ENCODE measurements around the gene OCIAD1. TPM values are rescaled to one million over a fixed set of nuclear protein-coding genes. Genes with fewer than 3 reads are reported as not detected.
"Not testable (repeated sequence)": the region's sequence is repeated elsewhere in the genome, so short reads cannot be mapped to it uniquely, and the experiment has no call there.

Gene OCIAD1
- total and polyA plus RNA-seq, 12 donors, result 97.7 to 403 (median 171) TPM

DNA sequence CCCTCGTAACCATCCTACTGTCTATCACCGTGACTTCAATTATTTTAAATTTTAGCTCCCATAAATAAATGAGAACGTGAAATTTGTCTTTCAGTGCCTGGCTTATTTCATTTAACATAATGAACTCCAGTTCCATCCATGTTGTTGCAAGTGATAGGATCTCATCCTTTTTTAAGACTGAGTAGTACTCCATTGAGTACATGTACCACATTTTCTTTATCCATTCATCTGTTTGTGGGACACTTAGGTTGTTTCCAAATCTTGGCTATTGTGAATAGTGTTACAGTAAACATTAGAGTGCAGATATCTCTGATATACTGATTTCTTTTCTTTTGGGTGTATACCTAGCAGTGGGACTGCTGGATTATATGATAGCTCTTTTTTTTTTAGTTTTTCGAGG is 32.8 kb downstream of the OCIAD1 start:
- Histone ChIP-seq H3K4me3 (no peak overlapping the region), H3K27me3 (no peaks in the 10 kb centered on the region), H3K9me3 (replicated peaks in 1 of 3) (no peaks in the 10 kb centered on the region), H3K36me3 (replicated peaks in 1 of 2) (no peaks in the 10 kb centered on the region), H3K4me1 (replicated peaks in 1 of 2) (no peaks in the 10 kb centered on the region), H3K27ac (no peak overlapping the region)
- intact Hi-C loops (cut with DNase I), result no loop called here
- DNase-seq, result no peak
- no peak for TF ChIP-seq CTCF (IDR thresholded peaks at IDR 0.05)
- TF ChIP-seq POLR2A (IDR thresholded peaks at IDR 0.05), result no peak
- 87 to 92% (median 89%) methylated on average over 4 of the region's 4 CpGs for WGBS, 4 donors

DNA sequence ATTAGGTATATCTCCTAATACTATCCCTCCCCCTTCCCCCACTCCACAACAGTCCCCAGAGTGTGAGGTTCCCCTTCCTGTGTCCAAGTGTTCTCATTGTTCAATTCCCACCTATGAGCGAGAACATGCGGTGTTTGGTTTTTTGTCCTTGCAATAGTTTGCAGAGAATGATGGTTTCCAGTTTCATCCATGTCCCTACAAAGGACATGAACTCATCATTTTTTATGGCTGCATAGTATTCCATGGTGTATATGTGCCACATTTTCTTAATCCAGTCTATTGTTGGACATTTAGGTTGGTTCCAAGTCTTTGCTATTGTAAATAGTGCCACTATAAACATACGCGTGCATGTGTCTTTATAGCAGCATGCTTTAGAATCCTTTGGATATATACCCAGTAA is 33.8 kb downstream of the OCIAD1 start:
- DNase-seq; H3K27me3 ChIP-seq; H3K4me3 ChIP-seq; H3K4me1 ChIP-seq (replicated peaks in 1 of 2); H3K36me3 ChIP-seq (replicated peaks in 1 of 2); H3K27ac ChIP-seq; H3K9me3 ChIP-seq (replicated peaks in 1 of 3); intact Hi-C loops (cut with DNase I): not testable (repeated sequence)
- WGBS, 4 donors, result 91 to 96% (median 95%) methylated on average over 4 of the region's 4 CpGs

DNA sequence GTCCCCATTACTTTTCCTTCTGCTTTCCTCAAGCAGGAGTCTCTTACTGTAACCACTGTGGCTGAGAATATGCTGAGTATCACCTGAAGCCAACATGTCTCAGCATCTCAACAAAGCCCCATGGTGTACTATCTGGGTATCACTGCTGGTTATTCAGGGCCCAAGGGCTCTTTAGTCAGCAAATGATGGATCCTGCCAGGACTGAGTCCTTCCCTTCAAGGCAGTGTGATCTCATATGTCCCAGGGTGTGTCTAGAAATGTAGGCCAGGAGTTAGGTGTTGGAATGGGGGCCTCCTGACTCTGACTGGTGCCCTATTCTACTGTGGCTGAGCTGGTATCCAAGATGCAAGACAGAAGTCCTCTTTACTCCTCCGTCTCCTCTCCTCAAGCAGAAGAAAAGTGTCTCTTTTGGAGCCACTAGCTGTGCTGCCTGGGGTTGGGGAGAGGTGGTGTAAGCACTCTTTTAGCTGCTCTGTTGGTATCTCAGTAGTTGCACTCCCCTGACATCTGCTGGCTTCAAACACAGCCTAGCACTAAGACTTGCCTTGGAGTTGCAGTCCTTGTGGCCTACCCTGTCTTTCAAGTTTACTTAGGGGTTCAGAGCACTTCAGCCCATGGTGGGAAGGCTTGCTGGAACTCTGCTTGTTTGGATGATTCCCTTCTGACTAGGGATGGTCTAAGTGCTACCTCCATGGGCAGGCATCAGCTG is 47.1 kb downstream of the OCIAD1 start:
- intact Hi-C loops (cut with DNase I), result no loop called here
- no peak overlapping the region for H3K4me3 ChIP-seq
- no peaks in the 10 kb centered on the region for H3K27me3 ChIP-seq
- no peaks in the 10 kb centered on the region for H3K4me1 ChIP-seq (replicated peaks in 1 of 2)
- 83 to 100% (median 100%) methylated on average over 1 of the region's 1 CpG for WGBS, 4 donors
- no peak for DNase-seq
- H3K9me3 ChIP-seq (replicated peaks in 1 of 3), result no peaks in the 10 kb centered on the region
- no peak for TF ChIP-seq POLR2A (IDR thresholded peaks at IDR 0.05)
- no peak for TF ChIP-seq CTCF (IDR thresholded peaks at IDR 0.05)
- no peak overlapping the region for H3K27ac ChIP-seq
- no peaks in the 10 kb centered on the region for H3K36me3 ChIP-seq (replicated peaks in 1 of 2)

GRCh38 chr4:48879561-48880442 is 48.9 kb downstream of the OCIAD1 start:
- intact Hi-C loops (cut with DNase I), result no loop called here
- no peak for DNase-seq
- Histone ChIP-seq H3K4me3 (no peak overlapping the region), H3K9me3 (replicated peaks in 1 of 3) (no peaks in the 10 kb centered on the region), H3K4me1 (replicated peaks in 1 of 2) (no peaks in the 10 kb centered on the region), H3K27ac (no peak overlapping the region), H3K36me3 (replicated peaks in 1 of 2) (no peaks in the 10 kb centered on the region), H3K27me3 (no peaks in the 10 kb centered on the region)
- TF ChIP-seq CTCF (IDR thresholded peaks at IDR 0.05) (no peak), POLR2A (IDR thresholded peaks at IDR 0.05) (no peak)
- WGBS, 4 donors, result 69 to 76% (median 72%) methylated on average over 9 of the region's 9 CpGs

GRCh38 chr4:48881646-48882045 is 50.8 kb downstream of the OCIAD1 start:
- H3K36me3 ChIP-seq (replicated peaks in 1 of 2); H3K4me3 ChIP-seq; H3K27ac ChIP-seq; H3K9me3 ChIP-seq (replicated peaks in 1 of 3); H3K4me1 ChIP-seq (replicated peaks in 1 of 2); DNase-seq; intact Hi-C loops (cut with DNase I); H3K27me3 ChIP-seq: not testable (repeated sequence)
- 85 to 90% (median 87%) methylated on average over 3 of the region's 3 CpGs for WGBS, 4 donors

DNA sequence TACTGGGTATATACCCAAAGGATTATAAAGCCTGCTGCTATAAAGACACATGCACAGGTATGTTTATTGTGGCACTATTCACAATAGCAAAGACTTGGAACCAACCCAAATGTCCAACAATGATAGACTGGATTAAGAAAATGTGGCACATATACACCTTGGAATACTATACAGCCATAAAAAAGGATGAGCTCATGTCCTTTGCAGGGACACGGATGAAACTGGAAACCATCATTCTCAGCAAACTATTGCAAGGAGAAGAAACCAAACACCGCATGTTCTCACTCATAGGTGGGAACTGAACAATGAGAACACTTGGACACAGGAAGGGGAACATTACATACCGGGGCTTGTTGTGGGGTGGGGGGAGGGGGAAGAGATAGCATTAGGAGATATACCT is 58.9 kb downstream of the OCIAD1 start:
- H3K36me3 ChIP-seq (replicated peaks in 1 of 2); DNase-seq; H3K27ac ChIP-seq; H3K4me3 ChIP-seq; H3K4me1 ChIP-seq (replicated peaks in 1 of 2); intact Hi-C loops (cut with DNase I); H3K27me3 ChIP-seq; H3K9me3 ChIP-seq (replicated peaks in 1 of 3): not testable (repeated sequence)
- WGBS, 4 donors, result 97 to 100% (median 97%) methylated on average over 3 of the region's 3 CpGs

Measured in adrenal gland (tissue), 12 donors.